Fibroblast of gingiva (primary cell): ENCODE results near the gene ITPKA.

Experiments used
- DNase-seq: peaks from one replicate; pipeline ENCODE4 v3.0.0-alpha.2; 2011; ENCODE audit warnings: low read depth

ITPKA gene

GRCh38 chr15:41511331-41511898 lies 17.7 kb downstream of the ITPKA start:
- DNase-seq, result no peak

- DNase-seq, result no peak
These were observed 18.3 kb downstream of the ITPKA start for GRCh38 chr15:41511899-41512369.

GRCh38 chr15:41512512-41512939 lies 18.9 kb downstream of the ITPKA start:
- no peak for DNase-seq

GRCh38 chr15:41512940-41513505 lies 19.3 kb downstream of the ITPKA start:
- DNase-seq, result no peak

GRCh38 chr15:41513506-41514227 lies 20.0 kb downstream of the ITPKA start, which contains the start of gene LTK:
TSS of gene LTK (minus strand) at chr15:41513827. CDS start at chr15:41513709, 118 bp downstream.
- no peak for DNase-seq

- no peak for DNase-seq
These were observed 24.3 kb downstream of the ITPKA start for GRCh38 chr15:41517895-41518449.

- no peak for DNase-seq
These were observed 27.0 kb downstream of the ITPKA start for GRCh38 chr15:41520636-41521035.

GRCh38 chr15:41521614-41522013 lies 27.9 kb downstream of the ITPKA start:
- DNase-seq, result no peak

GRCh38 chr15:41523097-41523496 lies 29.4 kb downstream of the ITPKA start:
- DNase-seq, result no peak

- no peak for DNase-seq
These were observed 36.8 kb downstream of the ITPKA start for GRCh38 chr15:41530363-41530956.

- DNase-seq, result no peak
These were observed 41.9 kb downstream of the ITPKA start for GRCh38 chr15:41535544-41535943.

- DNase-seq, result no peak
These were observed 43.2 kb downstream of the ITPKA start for GRCh38 chr15:41536866-41537265.

- DNase-seq, result no peak
These were observed 49.8 kb downstream of the ITPKA start for GRCh38 chr15:41543521-41543870.

GRCh38 chr15:41544650-41545015 lies 51.0 kb downstream of the ITPKA start:
- peak; percentile 86 for DNase-seq

GRCh38 chr15:41545218-41545617 lies 51.5 kb downstream of the ITPKA start:
- DNase-seq, result no peak

- DNase-seq, result peak; percentile 47
These were observed 53.4 kb downstream of the ITPKA start for GRCh38 chr15:41546851-41547786.

- no peak for DNase-seq
These were observed 56.5 kb downstream of the ITPKA start for GRCh38 chr15:41550066-41550775.
